PC-3 (cell line): Measurements from ENCODE around the gene HNRNPC.

Source experiments
- CTCF ChIP-seq: fragments of 300-600 bp; sonication (generic); conservative IDR thresholded peaks from 2 replicates; pipeline ENCODE4 v1.5.1; 2017; ENCODE audit warnings: antibody characterized with exemption, low read depth, mild to moderate bottlenecking, low read length
- EZH2 ChIP-seq: fragments of 300-600 bp; sonication (generic); IDR thresholded peaks from one replicate; pipeline ENCODE4 v1.6.1; 2017; ENCODE audit warnings: antibody characterized with exemption, mild to moderate bottlenecking, low read length; ENCODE audit not compliant: unreplicated experiment
- EZH2phosphoT487 ChIP-seq: fragments of 300-600 bp; sonication (generic); IDR thresholded peaks from 2 replicates; pipeline ENCODE4 v1.6.1; 2018; ENCODE audit warnings: mild to moderate bottlenecking, antibody characterized with exemption, low read length, borderline replicate concordance

- no peak for TF ChIP-seq EZH2
- no peak for TF ChIP-seq CTCF
- no peak for TF ChIP-seq EZH2phosphoT487
Observed at GRCh38 chr14:21244544-21244943, 24.7 kb downstream of the HNRNPC start.
